Activated CD4-positive, alpha-beta T cell treated with anti-CD3 and anti-CD28 coated beads, Interleukin-2, Interleukin-4, amounts not matched to agents 100 ng/mL and 50 ng/mL, durations not matched to agents 16 hours and 8 hours (primary cell): Measurements from ENCODE around the gene DFFB.
"Not testable (repeated sequence)": the region's sequence is repeated elsewhere in the genome, so short reads cannot be mapped to it uniquely, and the experiment has no call there.

ENCODE experiments used
- DNase-seq: peaks from one replicate; pipeline ENCODE4 v3.0.0-alpha.2; 2020; ENCODE audit warnings: low spot score

The DFFB gene

GRCh38 chr1:3910049-3910731, 52.9 kb downstream of the DFFB start:
- DNase-seq, result no peak

GRCh38 chr1:3910857-3911845, 53.9 kb downstream of the DFFB start:
- DNase-seq, result peak; percentile 71

GRCh38 chr1:3911981-3912808, 54.9 kb downstream of the DFFB start:
- DNase-seq, result no peak

GRCh38 chr1:3912809-3913685, 55.8 kb downstream of the DFFB start:
- no peak for DNase-seq

GRCh38 chr1:3914331-3914851, 57.1 kb downstream of the DFFB start:
- DNase-seq, result no peak

GRCh38 chr1:3914911-3915310, 57.6 kb downstream of the DFFB start:
- DNase-seq, result no peak

- DNase-seq, result no peak
Observed at GRCh38 chr1:3915551-3916121, 58.4 kb downstream of the DFFB start.

- DNase-seq, result no peak
Observed at GRCh38 chr1:3917761-3918160, 60.5 kb downstream of the DFFB start.

- DNase-seq, result not testable (repeated sequence)
Observed at GRCh38 chr1:3918359-3918758, 61.1 kb downstream of the DFFB start.

GRCh38 chr1:3918966-3919611, 61.8 kb downstream of the DFFB start:
- DNase-seq, result no peak

GRCh38 chr1:3919706-3920105, 62.4 kb downstream of the DFFB start:
- no peak for DNase-seq

- no peak for DNase-seq
Observed at GRCh38 chr1:3921765-3922164, 64.5 kb downstream of the DFFB start.

- DNase-seq, result peak; percentile 25
Observed at GRCh38 chr1:3922201-3922725, 65.0 kb downstream of the DFFB start.

- DNase-seq, result no peak
Observed at GRCh38 chr1:3922851-3923250, 65.6 kb downstream of the DFFB start.

- DNase-seq, result no peak
Observed at GRCh38 chr1:3923378-3924185, 66.3 kb downstream of the DFFB start.

- no peak for DNase-seq
Observed at GRCh38 chr1:3924186-3924824, 67.0 kb downstream of the DFFB start.

- DNase-seq, result no peak
Observed at GRCh38 chr1:3924825-3925220, 67.5 kb downstream of the DFFB start.

GRCh38 chr1:3925256-3925655, 68.0 kb downstream of the DFFB start:
- no peak for DNase-seq

GRCh38 chr1:3925762-3926161, 68.5 kb downstream of the DFFB start:
- DNase-seq, result no peak
